NCI-H1105 (cell line): ENCODE results near the gene CREBBP.

Source experiments
- DNase-seq: peaks from one replicate; lab custom pipeline; 2025; lab: John Stamatoyannopoulos, UW

Gene CREBBP

GRCh38 chr16:3797904-3798811 is 82.4 kb downstream of the CREBBP start:
- no peak for DNase-seq

- no peak for DNase-seq
These were observed 83.0 kb downstream of the CREBBP start for GRCh38 chr16:3797473-3797872.

GRCh38 chr16:3793161-3793576 is 87.3 kb downstream of the CREBBP start:
- DNase-seq: no peak

GRCh38 chr16:3792472-3793012 is 88.0 kb downstream of the CREBBP start:
- DNase-seq: no peak

- no peak for DNase-seq
These were observed 88.8 kb downstream of the CREBBP start for GRCh38 chr16:3791701-3792100.

GRCh38 chr16:3789375-3790099 is 91.0 kb downstream of the CREBBP start:
- no peak for DNase-seq

GRCh38 chr16:3788711-3789374 is 91.7 kb downstream of the CREBBP start:
- DNase-seq: no peak

GRCh38 chr16:3787924-3788661 is 92.4 kb downstream of the CREBBP start:
- no peak for DNase-seq

- no peak for DNase-seq
These were observed 95.1 kb downstream of the CREBBP start for GRCh38 chr16:3785413-3785812.

GRCh38 chr16:3783516-3783915 is 97.0 kb downstream of the CREBBP start:
- DNase-seq: no peak

GRCh38 chr16:3782566-3782965 is 97.9 kb downstream of the CREBBP start:
- DNase-seq: no peak

GRCh38 chr16:3781421-3781820 is 99.1 kb downstream of the CREBBP start:
- DNase-seq: no peak

- no peak for DNase-seq
These were observed 99.9 kb downstream of the CREBBP start for GRCh38 chr16:3780570-3780969.

- no peak for DNase-seq
These were observed 104.2 kb downstream of the CREBBP start for GRCh38 chr16:3776316-3776715.

GRCh38 chr16:3774819-3775218 is 105.7 kb downstream of the CREBBP start:
- DNase-seq: no peak

GRCh38 chr16:3774156-3774767 is 106.3 kb downstream of the CREBBP start:
- no peak for DNase-seq

- DNase-seq: no peak
These were observed 106.8 kb downstream of the CREBBP start for GRCh38 chr16:3773663-3774062.

GRCh38 chr16:3771513-3771912 is 109.0 kb downstream of the CREBBP start:
- no peak for DNase-seq

- no peak for DNase-seq
These were observed 110.0 kb downstream of the CREBBP start for GRCh38 chr16:3770530-3770929.

GRCh38 chr16:3769942-3770341 is 110.6 kb downstream of the CREBBP start:
- no peak for DNase-seq

GRCh38 chr16:3769013-3769412 is 111.5 kb downstream of the CREBBP start:
- DNase-seq: no peak
